ENCODE results near the gene NADK2.

DNA sequence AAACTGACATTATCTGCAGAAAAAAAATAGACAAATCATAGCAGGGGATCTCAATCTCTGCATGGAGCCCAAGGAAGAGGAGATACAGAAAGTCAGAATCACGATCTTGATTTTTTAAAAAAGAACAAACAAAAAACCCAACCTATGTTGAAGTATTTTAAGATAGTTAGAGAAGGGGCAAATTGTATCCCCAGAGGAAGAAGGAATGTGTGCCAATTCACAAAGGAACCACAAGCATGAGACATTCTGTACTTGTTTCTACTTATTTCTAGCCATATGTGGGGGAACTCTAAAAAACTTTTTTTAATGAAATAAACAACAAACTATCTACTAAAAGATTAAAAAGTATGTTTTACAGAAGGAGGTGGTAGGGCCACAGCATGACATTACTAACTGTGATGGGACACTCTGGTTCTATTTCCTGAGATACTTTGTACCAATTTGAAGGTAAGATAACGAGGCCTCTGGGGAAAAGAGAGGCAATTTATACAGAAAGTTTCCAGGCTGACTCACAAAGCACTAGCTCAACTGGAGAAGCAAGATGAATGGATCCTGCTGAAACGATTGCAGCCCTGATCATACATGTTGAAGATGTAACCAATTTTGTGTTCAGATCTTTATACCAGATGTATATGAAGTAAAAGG is 37.5 kb upstream of the NADK2 start:
- TF ChIP-seq, protein P1, sequence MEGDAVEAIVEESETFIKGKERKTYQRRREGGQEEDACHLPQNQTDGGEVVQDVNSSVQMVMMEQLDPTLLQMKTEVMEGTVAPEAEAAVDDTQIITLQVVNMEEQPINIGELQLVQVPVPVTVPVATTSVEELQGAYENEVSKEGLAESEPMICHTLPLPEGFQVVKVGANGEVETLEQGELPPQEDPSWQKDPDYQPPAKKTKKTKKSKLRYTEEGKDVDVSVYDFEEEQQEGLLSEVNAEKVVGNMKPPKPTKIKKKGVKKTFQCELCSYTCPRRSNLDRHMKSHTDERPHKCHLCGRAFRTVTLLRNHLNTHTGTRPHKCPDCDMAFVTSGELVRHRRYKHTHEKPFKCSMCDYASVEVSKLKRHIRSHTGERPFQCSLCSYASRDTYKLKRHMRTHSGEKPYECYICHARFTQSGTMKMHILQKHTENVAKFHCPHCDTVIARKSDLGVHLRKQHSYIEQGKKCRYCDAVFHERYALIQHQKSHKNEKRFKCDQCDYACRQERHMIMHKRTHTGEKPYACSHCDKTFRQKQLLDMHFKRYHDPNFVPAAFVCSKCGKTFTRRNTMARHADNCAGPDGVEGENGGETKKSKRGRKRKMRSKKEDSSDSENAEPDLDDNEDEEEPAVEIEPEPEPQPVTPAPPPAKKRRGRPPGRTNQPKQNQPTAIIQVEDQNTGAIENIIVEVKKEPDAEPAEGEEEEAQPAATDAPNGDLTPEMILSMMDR (IDR thresholded peaks at IDR 0.05 in 4 of 5, conservative IDR thresholded peaks at IDR 0.05 in 1 of 5): no peak
- no peak for TF ChIP-seq POLR2A (IDR thresholded peaks at IDR 0.05)

All from gastrocnemius medialis (tissue), 4 donors.